ENCODE measurements around the gene TUBB3. TPM values are rescaled to one million over a fixed set of nuclear protein-coding genes. Genes with fewer than 3 reads are reported as not detected.

Gene TUBB3
- total and polyA plus RNA-seq, 9 of the 15 experiments (the other 6 are each of a cell fraction or from before 2014, with no cell fraction given) = 0.18 to 12.5 (median 5.0) TPM

DNA sequence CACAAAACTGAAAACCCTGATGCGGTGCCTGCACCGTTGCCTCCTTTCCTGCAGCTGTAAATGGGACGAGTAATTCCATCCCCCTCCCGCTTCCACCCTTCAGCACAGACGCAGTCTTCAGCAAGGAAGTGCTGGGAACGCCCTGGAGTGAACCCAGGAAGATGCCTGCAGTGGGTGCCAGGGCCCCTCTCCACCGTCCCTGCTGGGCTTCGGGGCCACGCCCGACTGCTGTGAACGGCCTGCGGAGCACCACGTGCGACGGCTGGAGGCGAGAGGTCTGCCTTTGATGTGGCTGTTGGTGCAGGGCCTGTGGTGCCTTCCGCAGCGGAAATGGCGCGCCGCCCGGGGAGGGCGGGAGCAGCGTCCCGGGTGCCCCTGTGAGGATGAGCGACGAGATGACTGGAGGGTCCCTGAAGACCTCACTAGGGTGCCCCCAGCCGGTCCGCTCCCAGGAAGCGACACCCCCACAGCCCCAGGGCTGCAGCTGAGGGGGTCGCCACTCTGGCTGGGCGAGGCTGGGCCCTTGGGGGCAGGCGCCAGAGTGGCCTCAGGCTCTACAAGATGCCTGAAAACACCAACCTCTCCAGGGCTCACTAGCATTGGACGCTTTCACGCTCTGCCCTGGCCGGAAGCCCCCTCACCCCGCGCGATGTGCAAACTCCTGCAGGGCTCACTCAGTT, 5.2 kb upstream of the TUBB3 start (continued):
- TF ChIP-seq RBM22 (IDR thresholded peaks at IDR 0.05; ENCODE audit: low read depth, low read length, poor library complexity, severe bottlenecking) (peak; percentile 30), CBX8 (IDR thresholded peaks at IDR 0.05; ENCODE audit: borderline replicate concordance, extremely low read depth, low read depth, low read length, poor library complexity, severe bottlenecking) (no peak), HDGF (IDR thresholded peaks at IDR 0.05) (no peak), ZNF274 (IDR thresholded peaks at IDR 0.05; ENCODE audit: borderline replicate concordance, low read depth, low read length) (no peak), BRCA1 (IDR thresholded peaks at IDR 0.05) (no peak), BRCA1 (CRISPR knock-in tag; IDR thresholded peaks at IDR 0.05) (no peak), JUN (IDR thresholded peaks at IDR 0.05; ENCODE audit: borderline replicate concordance, low read depth, low read length) (peak; percentile 16; the same call in 1 of the 2 replicates), JUN (CRISPR knock-in tag; IDR thresholded peaks at IDR 0.05; ENCODE audit: borderline replicate concordance) (no peak), TRIM25 (IDR thresholded peaks at IDR 0.05; ENCODE audit: borderline replicate concordance) (no peak), KDM2B (CRISPR knock-in tag; IDR thresholded peaks at IDR 0.05) (0 out of 2 replicates have a peak, but pooled peaks have one; percentile 17), JUND (IDR thresholded peaks at IDR 0.05; ENCODE audit: borderline replicate concordance, low read depth, low read length) (no peak), JUND (tag; IDR thresholded peaks at IDR 0.05; ENCODE audit: borderline replicate concordance, low read depth, low read length) (peak; percentile 11; the same call in 1 of the 3 replicates), MCM3 (IDR thresholded peaks at IDR 0.05) (no peak), CBX1 (IDR thresholded peaks at IDR 0.05; ENCODE audit: low read depth) (no peak; the same call in 1 of the 2 replicates), HMGXB4 (CRISPR knock-in tag; IDR thresholded peaks at IDR 0.05) (0 out of 2 replicates have a peak, but pooled peaks have one; percentile 34), BCL6 (CRISPR knock-in tag; IDR thresholded peaks at IDR 0.05) (no peak), ARHGAP35 (IDR thresholded peaks at IDR 0.05; ENCODE audit: partially characterized antibody) (no peak), ZNF766 (CRISPR knock-in tag; conservative IDR thresholded peaks at IDR 0.05) (no peak), BMI1 (IDR thresholded peaks at IDR 0.05; ENCODE audit: low read length) (no peak)
- TF ChIP-seq, protein P1, sequence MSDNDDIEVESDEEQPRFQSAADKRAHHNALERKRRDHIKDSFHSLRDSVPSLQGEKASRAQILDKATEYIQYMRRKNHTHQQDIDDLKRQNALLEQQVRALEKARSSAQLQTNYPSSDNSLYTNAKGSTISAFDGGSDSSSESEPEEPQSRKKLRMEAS (CRISPR knock-in tag; IDR thresholded peaks at IDR 0.05) = peak; percentile 96
- TF ChIP-seq, protein P2, sequence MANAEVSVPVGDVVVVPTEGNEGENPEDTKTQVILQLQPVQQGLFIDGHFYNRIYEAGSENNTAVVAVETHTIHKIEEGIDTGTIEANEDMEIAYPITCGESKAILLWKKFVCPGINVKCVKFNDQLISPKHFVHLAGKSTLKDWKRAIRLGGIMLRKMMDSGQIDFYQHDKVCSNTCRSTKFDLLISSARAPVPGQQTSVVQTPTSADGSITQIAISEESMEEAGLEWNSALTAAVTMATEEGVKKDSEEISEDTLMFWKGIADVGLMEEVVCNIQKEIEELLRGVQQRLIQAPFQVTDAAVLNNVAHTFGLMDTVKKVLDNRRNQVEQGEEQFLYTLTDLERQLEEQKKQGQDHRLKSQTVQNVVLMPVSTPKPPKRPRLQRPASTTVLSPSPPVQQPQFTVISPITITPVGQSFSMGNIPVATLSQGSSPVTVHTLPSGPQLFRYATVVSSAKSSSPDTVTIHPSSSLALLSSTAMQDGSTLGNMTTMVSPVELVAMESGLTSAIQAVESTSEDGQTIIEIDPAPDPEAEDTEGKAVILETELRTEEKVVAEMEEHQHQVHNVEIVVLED (CRISPR knock-in tag; IDR thresholded peaks at IDR 0.05) = no peak
- TF ChIP-seq, protein P3, sequence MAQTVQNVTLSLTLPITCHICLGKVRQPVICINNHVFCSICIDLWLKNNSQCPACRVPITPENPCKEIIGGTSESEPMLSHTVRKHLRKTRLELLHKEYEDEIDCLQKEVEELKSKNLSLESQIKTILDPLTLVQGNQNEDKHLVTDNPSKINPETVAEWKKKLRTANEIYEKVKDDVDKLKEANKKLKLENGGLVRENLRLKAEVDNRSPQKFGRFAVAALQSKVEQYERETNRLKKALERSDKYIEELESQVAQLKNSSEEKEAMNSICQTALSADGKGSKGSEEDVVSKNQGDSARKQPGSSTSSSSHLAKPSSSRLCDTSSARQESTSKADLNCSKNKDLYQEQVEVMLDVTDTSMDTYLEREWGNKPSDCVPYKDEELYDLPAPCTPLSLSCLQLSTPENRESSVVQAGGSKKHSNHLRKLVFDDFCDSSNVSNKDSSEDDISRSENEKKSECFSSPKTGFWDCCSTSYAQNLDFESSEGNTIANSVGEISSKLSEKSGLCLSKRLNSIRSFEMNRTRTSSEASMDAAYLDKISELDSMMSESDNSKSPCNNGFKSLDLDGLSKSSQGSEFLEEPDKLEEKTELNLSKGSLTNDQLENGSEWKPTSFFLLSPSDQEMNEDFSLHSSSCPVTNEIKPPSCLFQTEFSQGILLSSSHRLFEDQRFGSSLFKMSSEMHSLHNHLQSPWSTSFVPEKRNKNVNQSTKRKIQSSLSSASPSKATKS (CRISPR knock-in tag; IDR thresholded peaks at IDR 0.05) = no peak

All from K562 (cell line).